Transverse colon (tissue), 4 donors: ENCODE data around the gene NELL2.

Experiments
- POLR2A ChIP-seq: fragments of 450-650 bp; IDR thresholded peaks from one replicate; pipeline ENCODE4 v1.6.1; 2016; ENCODE audit warnings: antibody characterized with exemption, mild to moderate bottlenecking, moderate library complexity
- POLR2AphosphoS5 ChIP-seq, 3 donors: sonication (generic); formaldehyde crosslinking; IDR thresholded peaks; one replicate each; pipeline ENCODE4 v1.6.1; 2016; ENCODE audit warnings: antibody characterized with exemption in 3 of 3
- TF ChIP-seq, protein P1 (sequence below), 5 experiments: fragments of 200-600 bp in 3 of 5; fragments of 450-650 bp in 2 of 5; sonication (generic) in 3 of 5; IDR thresholded peaks; 1 replicate in 2 of 5; 2 replicates in 3 of 5; pipeline ENCODE4 v1.5.1; 2016 to 2017; ENCODE audit warnings: antibody characterized with exemption in 5 of 5, inconsistent platforms in 3 of 5, mild to moderate bottlenecking in 2 of 5, moderate library complexity in 1 of 5

DNA sequence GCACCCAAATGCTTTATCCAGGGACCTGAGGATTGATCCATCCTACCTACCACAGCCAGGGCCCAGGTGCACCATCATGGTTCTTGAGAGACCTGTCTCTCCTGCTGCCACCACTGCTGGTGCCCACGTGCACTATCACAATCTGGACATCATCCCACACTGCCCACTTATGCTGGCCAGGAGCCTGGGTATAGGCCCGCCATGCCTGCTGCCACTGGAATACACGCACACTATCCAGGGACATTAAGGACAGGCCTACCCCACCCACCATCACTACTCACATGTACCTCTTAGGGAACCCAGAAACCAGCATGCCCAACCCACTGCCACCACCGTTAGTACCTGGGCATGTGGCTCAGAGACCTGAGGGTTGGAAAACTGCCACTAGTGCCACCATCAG, 207.7 kb downstream of the NELL2 start:
- no peak for TF ChIP-seq POLR2A
- TF ChIP-seq, protein P1, sequence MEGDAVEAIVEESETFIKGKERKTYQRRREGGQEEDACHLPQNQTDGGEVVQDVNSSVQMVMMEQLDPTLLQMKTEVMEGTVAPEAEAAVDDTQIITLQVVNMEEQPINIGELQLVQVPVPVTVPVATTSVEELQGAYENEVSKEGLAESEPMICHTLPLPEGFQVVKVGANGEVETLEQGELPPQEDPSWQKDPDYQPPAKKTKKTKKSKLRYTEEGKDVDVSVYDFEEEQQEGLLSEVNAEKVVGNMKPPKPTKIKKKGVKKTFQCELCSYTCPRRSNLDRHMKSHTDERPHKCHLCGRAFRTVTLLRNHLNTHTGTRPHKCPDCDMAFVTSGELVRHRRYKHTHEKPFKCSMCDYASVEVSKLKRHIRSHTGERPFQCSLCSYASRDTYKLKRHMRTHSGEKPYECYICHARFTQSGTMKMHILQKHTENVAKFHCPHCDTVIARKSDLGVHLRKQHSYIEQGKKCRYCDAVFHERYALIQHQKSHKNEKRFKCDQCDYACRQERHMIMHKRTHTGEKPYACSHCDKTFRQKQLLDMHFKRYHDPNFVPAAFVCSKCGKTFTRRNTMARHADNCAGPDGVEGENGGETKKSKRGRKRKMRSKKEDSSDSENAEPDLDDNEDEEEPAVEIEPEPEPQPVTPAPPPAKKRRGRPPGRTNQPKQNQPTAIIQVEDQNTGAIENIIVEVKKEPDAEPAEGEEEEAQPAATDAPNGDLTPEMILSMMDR (IDR thresholded peaks at IDR 0.05) = no peak
- TF ChIP-seq POLR2AphosphoS5 (IDR thresholded peaks at IDR 0.05) = no peak
